ENCODE measurements around the gene CRAT. TPM values are rescaled to one million over a fixed set of nuclear protein-coding genes. Genes with fewer than 3 reads are reported as not detected.

The CRAT gene
- total RNA-seq, 3 donors from 2014 or later = 18.7 to 74.7 (median 35.7) TPM

GRCh38 chr9:129108083-129108804, 2.3 kb downstream of the CRAT start:
- no peaks in the 10 kb centered on the region for H3K36me3 ChIP-seq
- no peak for TF ChIP-seq POLR2A (IDR thresholded peaks at IDR 0.05)
- TF ChIP-seq, protein P1, sequence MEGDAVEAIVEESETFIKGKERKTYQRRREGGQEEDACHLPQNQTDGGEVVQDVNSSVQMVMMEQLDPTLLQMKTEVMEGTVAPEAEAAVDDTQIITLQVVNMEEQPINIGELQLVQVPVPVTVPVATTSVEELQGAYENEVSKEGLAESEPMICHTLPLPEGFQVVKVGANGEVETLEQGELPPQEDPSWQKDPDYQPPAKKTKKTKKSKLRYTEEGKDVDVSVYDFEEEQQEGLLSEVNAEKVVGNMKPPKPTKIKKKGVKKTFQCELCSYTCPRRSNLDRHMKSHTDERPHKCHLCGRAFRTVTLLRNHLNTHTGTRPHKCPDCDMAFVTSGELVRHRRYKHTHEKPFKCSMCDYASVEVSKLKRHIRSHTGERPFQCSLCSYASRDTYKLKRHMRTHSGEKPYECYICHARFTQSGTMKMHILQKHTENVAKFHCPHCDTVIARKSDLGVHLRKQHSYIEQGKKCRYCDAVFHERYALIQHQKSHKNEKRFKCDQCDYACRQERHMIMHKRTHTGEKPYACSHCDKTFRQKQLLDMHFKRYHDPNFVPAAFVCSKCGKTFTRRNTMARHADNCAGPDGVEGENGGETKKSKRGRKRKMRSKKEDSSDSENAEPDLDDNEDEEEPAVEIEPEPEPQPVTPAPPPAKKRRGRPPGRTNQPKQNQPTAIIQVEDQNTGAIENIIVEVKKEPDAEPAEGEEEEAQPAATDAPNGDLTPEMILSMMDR (IDR thresholded peaks at IDR 0.05) = no peak
- no peak for TF ChIP-seq POLR2AphosphoS5 (IDR thresholded peaks at IDR 0.05)

GRCh38 chr9:129107651-129108050, 2.9 kb downstream of the CRAT start:
- intact Hi-C loops (cut with DNase I; ENCODE audit: low total_unique reads) = no loop called here
- no peak for DNase-seq (ENCODE audit: low spot score in 2 of 2)
- Histone ChIP-seq H3K4me1 (peaks cover 4 to 6% of the 10 kb centered on the region in 2 donors), H3K36me3 (no peaks in the 10 kb centered on the region), H3K27ac (no peak overlapping the region), H3K9me3 (no peaks in the 10 kb centered on the region), H3K4me3 (no peak overlapping the region), H3K27me3 (no peaks in the 10 kb centered on the region)
- TF ChIP-seq POLR2AphosphoS5 (IDR thresholded peaks at IDR 0.05) = no peak
- no peak for TF ChIP-seq POLR2A (IDR thresholded peaks at IDR 0.05)
- TF ChIP-seq, protein P1 (IDR thresholded peaks at IDR 0.05) = no peak

More at GRCh38 chr9:129108083-129108804, 2.3 kb downstream of the CRAT start:
- DNase-seq (ENCODE audit: low spot score in 2 of 2) = no peak
- Histone ChIP-seq H3K4me3 (peak overlapping the region in 1 of 3 donors; percentile 7), H3K27ac (peak overlapping the region; percentile 59 to 91), H3K9me3 (no peaks in the 10 kb centered on the region), H3K4me1 (peaks cover 4 to 6% of the 10 kb centered on the region in 2 donors), H3K27me3 (no peaks in the 10 kb centered on the region)
- intact Hi-C loops (cut with DNase I; ENCODE audit: low total_unique reads) = no loop called here

GRCh38 chr9:129105857-129106694, 4.5 kb downstream of the CRAT start:
- TF ChIP-seq, protein P1 (IDR thresholded peaks at IDR 0.05) = no peak
- TF ChIP-seq POLR2A (IDR thresholded peaks at IDR 0.05) (no peak), POLR2AphosphoS5 (IDR thresholded peaks at IDR 0.05) (no peak)
- H3K36me3 ChIP-seq = no peaks in the 10 kb centered on the region
- H3K4me1 ChIP-seq = no peaks in the 10 kb centered on the region
- H3K4me3 ChIP-seq = no peak overlapping the region
- DNase-seq (ENCODE audit: low spot score in 2 of 2) = no peak
- H3K9me3 ChIP-seq = no peaks in the 10 kb centered on the region
- H3K27ac ChIP-seq = no peak overlapping the region
- intact Hi-C loops (cut with DNase I; ENCODE audit: low total_unique reads) = no loop called here
- H3K27me3 ChIP-seq = no peaks in the 10 kb centered on the region

GRCh38 chr9:129104051-129104450, 6.5 kb downstream of the CRAT start:
- TF ChIP-seq, protein P1 (IDR thresholded peaks at IDR 0.05) = no peak
- no peak for TF ChIP-seq POLR2A (IDR thresholded peaks at IDR 0.05)
- TF ChIP-seq POLR2AphosphoS5 (IDR thresholded peaks at IDR 0.05) = no peak
- H3K4me3 ChIP-seq = no peak overlapping the region
- intact Hi-C loops (cut with DNase I; ENCODE audit: low total_unique reads) = no loop called here
- no peaks in the 10 kb centered on the region for H3K27me3 ChIP-seq
- H3K4me1 ChIP-seq = no peaks in the 10 kb centered on the region
- H3K27ac ChIP-seq = no peak overlapping the region
- H3K9me3 ChIP-seq = no peaks in the 10 kb centered on the region
- DNase-seq (ENCODE audit: low spot score in 2 of 2) = no peak
- no peaks in the 10 kb centered on the region for H3K36me3 ChIP-seq

DNA sequence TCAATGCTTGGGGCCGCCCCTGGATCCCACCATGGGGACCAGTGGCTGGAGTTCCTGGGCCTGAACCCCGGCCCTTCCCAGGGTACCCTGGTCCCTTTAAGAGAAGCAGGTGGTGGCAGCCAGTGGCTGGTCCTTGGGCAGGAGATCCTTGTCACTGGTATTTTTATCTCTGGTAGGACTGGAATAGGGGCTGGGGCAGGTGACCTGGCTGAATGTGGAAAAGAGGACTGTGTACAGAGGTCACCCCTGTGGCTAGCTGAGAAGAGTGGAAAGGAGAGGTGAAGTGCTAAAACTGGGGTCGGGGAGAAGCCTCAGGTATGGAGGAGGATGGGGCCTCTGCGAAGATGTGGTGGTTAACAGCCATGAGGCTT, 7.0 kb downstream of the CRAT start:
- TF ChIP-seq POLR2A (IDR thresholded peaks at IDR 0.05) (no peak), POLR2AphosphoS5 (IDR thresholded peaks at IDR 0.05) (no peak)
- TF ChIP-seq, protein P1 (IDR thresholded peaks at IDR 0.05) = no peak
- intact Hi-C loops (cut with DNase I; ENCODE audit: low total_unique reads) = no loop called here
- no peaks in the 10 kb centered on the region for H3K36me3 ChIP-seq

More for the DNA sequence above, 7.0 kb downstream of the CRAT start:
- no peak overlapping the region for H3K27ac ChIP-seq
- H3K4me1 ChIP-seq = no peaks in the 10 kb centered on the region
- no peaks in the 10 kb centered on the region for H3K27me3 ChIP-seq
- no peak overlapping the region for H3K4me3 ChIP-seq
- no peak for DNase-seq (ENCODE audit: low spot score in 2 of 2)
- no peaks in the 10 kb centered on the region for H3K9me3 ChIP-seq

Data from breast epithelium (tissue), 4 donors.